Breast epithelium (tissue), 4 donors: Measurements from ENCODE around the gene RAI1. TPM values are rescaled to one million over a fixed set of nuclear protein-coding genes. Genes with fewer than 3 reads are reported as not detected.

Experiments used
- DNase-seq, 2 donors: peaks; one replicate each; pipeline ENCODE4 v3.0.0-alpha.2; 2019; ENCODE audit warnings: low spot score in 2 of 2
- H3K27ac ChIP-seq, 2 donors: fragments of 200-600 bp; sonication (generic) in 1 of 2; one replicate each; pipeline ENCODE4 v1.5.1; 2016 to 2019; ENCODE audit warnings: mild to moderate bottlenecking in 1 of 2
- H3K27me3 ChIP-seq, 2 donors: fragments of 200-600 bp; sonication (generic) in 1 of 2; one replicate each; pipeline versions ENCODE4 v1.5.1 to v1.6.0; 2017 to 2019; ENCODE audit warnings: control low read depth in 1 of 2, mild to moderate bottlenecking in 1 of 2
- H3K36me3 ChIP-seq: fragments of 200-600 bp; one replicate; pipeline ENCODE4 v1.5.1; 2019
- H3K4me1 ChIP-seq, 2 donors: fragments of 200-600 bp; sonication (generic); one replicate each; pipeline ENCODE4 v1.5.1; 2016 to 2019; ENCODE audit warnings: control low read depth in 1 of 2
- H3K4me3 ChIP-seq, 3 donors: fragments of 200-600 bp; sonication (generic); 1 replicate in 2 of 3; 2 replicates in 1 of 3; pipeline ENCODE4 v1.5.1; 2016 to 2019; ENCODE audit warnings: mild to moderate bottlenecking in 3 of 3, moderate library complexity in 2 of 3
- H3K9me3 ChIP-seq, 2 donors: fragments of 200-600 bp; sonication (generic) in 1 of 2; one replicate each; pipeline ENCODE4 v1.5.1; 2016 to 2019; ENCODE audit warnings: control low read depth in 1 of 2
- CTCF ChIP-seq, 3 donors: fragments of 450-650 bp; IDR thresholded peaks; one replicate each; pipeline ENCODE4 v1.5.1; 2016 to 2017; ENCODE audit warnings: antibody characterized with exemption in 3 of 3, mild to moderate bottlenecking in 3 of 3, moderate library complexity in 3 of 3
- POLR2A ChIP-seq: fragments of 450-650 bp; IDR thresholded peaks from one replicate; pipeline ENCODE4 v1.6.1; 2016; ENCODE audit warnings: antibody characterized with exemption, mild to moderate bottlenecking, moderate library complexity
- POLR2AphosphoS5 ChIP-seq, 3 donors: sonication (generic); formaldehyde crosslinking; IDR thresholded peaks; one replicate each; pipeline ENCODE4 v1.6.1; 2017; ENCODE audit warnings: antibody characterized with exemption in 3 of 3
- intact Hi-C: fragments of 100-400 bp; cut with DNase I; formaldehyde crosslinking; loops from one replicate; pipeline ENCODE4 v1.15.1; 2023; ENCODE audit warnings: low total_unique reads
- total RNA-seq, 3 donors: library from RNA; depleted of rRNA; stranded (reverse); fragments of >200 nt; gene quantifications; one replicate each; pipeline ENCODE4 v1.1.0, GENCODE V29; 2016

Gene RAI1
- total RNA-seq, 3 donors from 2014 or later, result 5.6 to 25.6 (median 20.6) TPM

GRCh38 chr17:17795296-17795695 is 114.0 kb downstream of the RAI1 start:
- Histone ChIP-seq H3K36me3 (no peaks in the 10 kb centered on the region), H3K4me1 (no peaks in the 10 kb centered on the region), H3K4me3 (no peak overlapping the region), H3K27ac (no peak overlapping the region), H3K9me3 (no peaks in the 10 kb centered on the region), H3K27me3 (no peaks in the 10 kb centered on the region)
- no peak for TF ChIP-seq POLR2A
- TF ChIP-seq CTCF (IDR thresholded peaks at IDR 0.05), result no peak
- TF ChIP-seq POLR2AphosphoS5 (IDR thresholded peaks at IDR 0.05), result no peak
- DNase-seq, result no peak
- intact Hi-C loops, result no loop called here

- no peaks in the 10 kb centered on the region for H3K9me3 ChIP-seq
- DNase-seq, result no peak
- intact Hi-C loops, result no loop called here
- H3K27ac ChIP-seq, result no peak overlapping the region
- H3K27me3 ChIP-seq, result no peaks in the 10 kb centered on the region
- H3K36me3 ChIP-seq, result no peaks in the 10 kb centered on the region
- H3K4me3 ChIP-seq, result no peak overlapping the region
- no peaks in the 10 kb centered on the region for H3K4me1 ChIP-seq
- TF ChIP-seq POLR2A (no peak), CTCF (IDR thresholded peaks at IDR 0.05) (no peak)
These were observed 114.9 kb downstream of the RAI1 start for GRCh38 chr17:17795946-17796786.

- no peak overlapping the region for H3K27ac ChIP-seq
- H3K36me3 ChIP-seq, result no peaks in the 10 kb centered on the region
- no peak overlapping the region for H3K4me3 ChIP-seq
- H3K4me1 ChIP-seq, result no peaks in the 10 kb centered on the region
- intact Hi-C loops, result no loop called here
- TF ChIP-seq CTCF (IDR thresholded peaks at IDR 0.05), result no peak
- no peak for TF ChIP-seq POLR2AphosphoS5 (IDR thresholded peaks at IDR 0.05)
- TF ChIP-seq POLR2A, result no peak
- no peak for DNase-seq
- H3K27me3 ChIP-seq, result no peaks in the 10 kb centered on the region
- H3K9me3 ChIP-seq, result no peaks in the 10 kb centered on the region
These were observed 115.5 kb downstream of the RAI1 start for GRCh38 chr17:17796787-17797061.

GRCh38 chr17:17797119-17797809 is 116.0 kb downstream of the RAI1 start:
- intact Hi-C loops, result no loop called here
- Histone ChIP-seq H3K36me3 (no peaks in the 10 kb centered on the region), H3K4me1 (no peaks in the 10 kb centered on the region), H3K27ac (peak overlapping the region in 1 of 2 donors; percentile 25), H3K27me3 (no peaks in the 10 kb centered on the region), H3K9me3 (no peaks in the 10 kb centered on the region), H3K4me3 (no peak overlapping the region)
- no peak for TF ChIP-seq CTCF (IDR thresholded peaks at IDR 0.05)
- DNase-seq, result no peak

GRCh38 chr17:17798010-17798556 is 116.8 kb downstream of the RAI1 start:
- no peak overlapping the region for H3K4me3 ChIP-seq
- intact Hi-C loops, result no loop called here
- no peak overlapping the region for H3K27ac ChIP-seq
- TF ChIP-seq CTCF (IDR thresholded peaks at IDR 0.05) (no peak), POLR2A (no peak), POLR2AphosphoS5 (IDR thresholded peaks at IDR 0.05) (no peak)
- H3K36me3 ChIP-seq, result no peaks in the 10 kb centered on the region
- no peaks in the 10 kb centered on the region for H3K27me3 ChIP-seq
- H3K9me3 ChIP-seq, result no peaks in the 10 kb centered on the region
- no peak for DNase-seq
- no peaks in the 10 kb centered on the region for H3K4me1 ChIP-seq
